NOMO-1 treated with DMSO at 0.1 percent for 48 hours (cell line): ENCODE measurements around the gene ADAMTS9.
"Not testable (repeated sequence)": the region's sequence is repeated elsewhere in the genome, so short reads cannot be mapped to it uniquely, and the experiment has no call there.

Experiments used
- DNase-seq: peaks from one replicate; lab custom pipeline; 2025; ENCODE audit not compliant: unreplicated experiment; lab: John Stamatoyannopoulos, UW

Gene ADAMTS9

DNA sequence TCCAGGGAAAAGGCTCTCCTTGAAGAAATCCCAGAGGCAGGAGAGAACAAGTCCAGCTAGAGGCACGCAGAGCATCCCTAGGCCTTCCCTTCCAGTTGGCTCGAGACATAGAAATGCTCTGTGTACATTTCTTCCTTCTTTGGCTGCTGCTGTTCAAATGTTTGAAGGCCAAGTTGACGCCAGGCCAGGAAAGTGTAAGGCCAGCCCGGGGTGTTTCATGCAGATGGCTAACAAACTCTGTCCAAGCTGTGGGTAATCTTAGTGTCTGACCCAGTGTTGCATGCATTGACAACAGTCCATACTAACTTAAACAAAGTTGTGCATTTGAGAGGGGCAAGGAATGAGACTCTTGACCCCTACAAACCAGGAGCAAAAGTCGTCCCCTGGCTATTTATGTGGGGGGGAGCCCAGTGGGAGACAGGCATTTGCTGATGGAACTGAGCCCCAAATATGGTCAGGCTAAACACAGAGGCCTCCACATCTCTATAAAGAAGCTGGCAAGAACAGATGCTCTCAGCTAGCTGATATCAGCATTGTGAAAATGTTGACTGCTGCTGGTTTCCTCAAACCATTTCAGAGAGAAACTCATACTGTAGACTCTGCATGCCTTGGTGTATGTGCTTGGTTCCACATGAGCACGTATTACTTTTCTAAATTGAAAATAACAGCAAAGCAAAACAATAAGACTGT is 139.5 kb downstream of the ADAMTS9 start:
- DNase-seq = no peak

DNA sequence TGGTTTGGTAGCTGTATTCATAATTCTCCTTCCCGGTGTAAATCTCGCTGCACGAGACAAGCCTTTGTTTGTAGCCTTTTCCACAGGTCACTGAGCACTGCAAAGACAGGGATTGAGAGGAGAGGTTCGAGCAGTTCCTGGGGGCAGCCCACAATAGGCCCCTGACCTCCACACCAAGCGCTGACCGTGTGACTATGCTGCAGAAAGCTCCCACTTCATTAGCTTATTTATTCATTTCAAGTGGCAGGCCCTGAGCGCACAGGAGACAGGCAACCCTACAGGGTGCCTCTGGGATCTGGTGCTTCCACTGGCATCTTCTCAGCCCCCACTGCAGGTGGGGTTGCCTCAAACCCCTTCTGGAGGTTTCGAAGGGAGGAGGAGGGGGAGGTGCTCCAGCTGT is 140.9 kb downstream of the ADAMTS9 start:
- DNase-seq = no peak

- DNase-seq = not testable (repeated sequence)
Measured at GRCh38 chr3:64545239-64545638, 142.6 kb downstream of the ADAMTS9 start.

DNA sequence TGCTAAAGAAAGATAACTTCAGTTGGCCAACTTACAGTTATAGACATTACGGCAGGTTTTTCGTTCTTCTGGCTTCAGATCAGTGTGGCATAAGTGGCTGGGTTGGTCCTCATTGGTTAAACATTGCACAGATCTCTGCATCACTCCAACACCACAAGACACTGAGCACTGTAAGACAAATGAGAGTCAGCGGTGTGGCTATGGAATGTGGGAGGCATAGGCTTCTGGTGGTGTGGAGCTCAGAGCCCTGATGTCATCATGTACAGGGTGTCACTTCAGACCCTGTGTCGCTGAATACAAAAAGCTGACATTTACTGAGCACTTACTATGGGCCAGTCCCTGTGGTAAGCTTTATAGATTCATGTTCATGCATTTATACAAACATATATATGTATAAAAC is 146.0 kb downstream of the ADAMTS9 start:
- no peak for DNase-seq

GRCh38 chr3:64539451-64540196 is 148.2 kb downstream of the ADAMTS9 start:
- DNase-seq = no peak

DNA sequence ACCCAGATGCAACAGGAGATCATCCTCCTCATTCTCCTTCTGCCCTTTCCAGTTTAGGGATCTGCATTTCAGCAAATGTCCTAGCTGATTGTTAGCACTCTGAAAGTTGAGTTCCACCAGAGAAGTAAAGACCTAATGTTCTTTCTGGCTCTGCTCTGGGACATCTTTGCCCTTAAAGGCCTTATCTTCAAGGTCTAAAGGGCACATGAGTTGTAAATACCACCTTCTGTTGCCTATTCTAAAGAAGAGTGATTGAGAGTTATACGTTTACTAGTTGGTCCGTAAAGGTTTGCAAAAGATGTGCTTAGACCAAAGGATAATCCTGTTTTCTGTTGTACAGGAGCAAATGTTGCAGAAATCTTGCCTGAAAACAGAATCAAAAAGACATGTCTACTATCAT is 151.6 kb downstream of the ADAMTS9 start:
- no peak for DNase-seq

GRCh38 chr3:64533617-64534317 is 154.0 kb downstream of the ADAMTS9 start:
- DNase-seq = peak; percentile 77

DNA sequence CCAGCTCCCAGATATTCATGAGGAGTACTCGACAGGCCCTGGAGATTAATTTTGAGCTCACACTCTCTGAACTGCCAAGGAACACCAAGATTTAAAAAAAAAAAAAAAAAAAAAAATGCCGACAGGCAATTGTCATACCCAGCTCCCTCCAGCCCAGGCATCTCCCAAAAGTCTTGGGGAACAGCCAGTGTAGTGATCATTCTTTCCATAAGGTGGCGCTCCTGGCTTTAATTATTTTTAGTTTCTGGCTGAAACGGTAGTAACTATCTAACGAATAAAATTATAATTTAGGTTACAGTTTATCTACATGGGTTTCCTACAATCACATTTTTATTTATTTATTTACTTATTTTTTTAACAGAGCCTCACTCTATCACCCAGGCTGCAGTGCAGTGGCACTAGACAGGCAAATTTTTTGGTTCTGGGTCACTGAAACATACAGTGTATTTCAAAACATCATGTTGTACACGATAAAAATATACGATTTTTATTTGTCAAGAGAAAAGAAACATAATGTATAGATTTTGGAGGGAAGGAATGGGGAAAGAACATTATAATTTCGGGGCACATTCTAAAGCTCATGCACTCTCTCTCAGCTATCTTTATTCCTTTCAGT is 157.3 kb downstream of the ADAMTS9 start:
- DNase-seq = peak; percentile 31

GRCh38 chr3:64523324-64523723 is 164.5 kb downstream of the ADAMTS9 start:
- no peak for DNase-seq

DNA sequence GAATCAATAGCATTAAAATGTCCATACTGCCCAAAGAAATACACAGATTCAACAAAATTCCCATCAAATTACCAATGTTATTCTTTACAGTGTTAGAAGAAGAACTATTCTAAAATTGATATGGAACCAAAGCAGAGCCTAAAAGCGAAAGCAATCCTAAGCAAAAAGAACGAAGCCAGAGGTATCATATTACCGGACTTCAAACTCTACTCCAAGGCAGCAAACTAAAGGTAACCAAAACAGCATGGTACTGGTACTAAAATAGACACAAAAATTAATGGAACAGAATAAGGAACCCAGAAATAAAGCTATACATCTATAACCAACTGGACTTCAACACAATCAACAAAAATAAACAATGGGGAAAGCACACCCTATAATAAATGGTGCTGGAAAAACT is 167.5 kb downstream of the ADAMTS9 start:
- no peak for DNase-seq

DNA sequence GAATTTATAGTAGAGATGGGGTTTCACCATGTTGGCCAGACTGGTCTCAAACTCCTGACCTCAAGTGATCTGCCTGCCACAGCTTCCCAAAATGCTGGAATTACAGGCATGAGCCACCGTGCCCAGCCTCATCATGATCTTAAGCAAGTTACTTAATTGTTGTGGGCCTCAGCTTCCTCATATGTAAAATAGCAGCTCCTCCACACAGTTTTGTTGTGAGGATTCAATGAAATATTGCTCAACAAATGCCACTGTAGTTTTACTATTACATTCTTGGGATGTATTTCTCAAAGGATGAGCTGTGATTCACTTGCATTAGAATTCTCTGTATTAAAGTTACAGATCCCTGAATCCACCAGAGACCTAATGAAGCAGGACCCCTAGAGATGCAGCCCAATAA is 168.8 kb downstream of the ADAMTS9 start:
- DNase-seq = peak; percentile 85

DNA sequence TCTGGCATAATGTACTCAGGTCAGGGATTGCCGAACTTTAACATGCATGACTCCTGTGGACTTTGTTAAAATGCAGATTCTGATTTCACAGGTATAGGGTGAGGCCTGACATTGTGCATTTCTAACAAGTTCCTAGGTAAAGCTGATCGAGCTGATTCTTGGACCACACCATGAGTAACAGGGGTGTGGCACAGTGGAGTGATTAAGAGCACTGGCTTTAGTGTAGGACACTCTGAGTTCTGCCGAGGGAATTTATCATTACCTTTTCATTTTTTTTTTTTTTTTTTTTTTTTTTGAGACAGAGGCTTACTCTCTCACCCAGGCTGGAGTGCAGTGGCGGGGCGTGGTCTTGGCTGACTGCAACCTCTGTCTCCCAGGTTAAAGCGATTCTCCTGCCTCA is 169.3 kb downstream of the ADAMTS9 start:
- DNase-seq = no peak

DNA sequence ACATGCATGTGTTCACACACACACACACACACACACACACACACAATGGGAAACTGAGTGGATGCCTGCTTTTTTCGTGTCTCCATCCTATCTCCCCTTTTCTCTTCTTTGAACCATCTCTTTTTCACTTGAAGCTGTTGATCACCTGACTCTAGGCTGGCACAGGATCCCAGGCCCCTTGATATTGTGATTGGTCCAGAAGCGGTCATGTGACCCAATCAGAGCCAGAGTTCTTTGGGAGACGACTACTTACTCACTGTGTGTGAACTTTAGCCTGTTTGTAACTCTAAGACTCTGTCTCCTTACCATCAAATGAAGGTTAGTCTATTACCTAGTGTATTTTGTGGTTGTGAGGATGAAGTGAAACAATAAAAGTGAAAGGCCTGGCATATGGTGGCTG is 172.9 kb downstream of the ADAMTS9 start:
- no peak for DNase-seq

- DNase-seq = no peak
Measured at GRCh38 chr3:64509206-64509605, 178.6 kb downstream of the ADAMTS9 start.

DNA sequence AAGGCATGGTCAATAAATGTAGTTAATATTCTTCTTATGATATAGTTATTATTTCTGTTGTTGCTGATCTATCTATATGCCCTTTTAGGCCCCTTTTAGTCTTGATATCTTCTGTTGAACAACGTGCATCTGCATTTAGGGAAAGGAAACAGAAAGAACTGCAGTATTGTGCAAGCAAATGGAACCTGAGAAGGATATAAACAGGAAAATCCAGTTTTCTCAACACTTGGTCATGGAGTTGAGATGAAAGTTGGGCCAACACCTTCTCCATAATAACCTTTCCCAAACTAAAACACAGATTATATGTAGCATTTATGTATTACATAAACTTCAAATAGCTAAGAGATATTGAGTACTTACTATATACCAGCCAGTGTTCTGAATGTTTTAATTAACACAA is 179.7 kb downstream of the ADAMTS9 start:
- no peak for DNase-seq

GRCh38 chr3:64506255-64506654 is 181.5 kb downstream of the ADAMTS9 start:
- no peak for DNase-seq

DNA sequence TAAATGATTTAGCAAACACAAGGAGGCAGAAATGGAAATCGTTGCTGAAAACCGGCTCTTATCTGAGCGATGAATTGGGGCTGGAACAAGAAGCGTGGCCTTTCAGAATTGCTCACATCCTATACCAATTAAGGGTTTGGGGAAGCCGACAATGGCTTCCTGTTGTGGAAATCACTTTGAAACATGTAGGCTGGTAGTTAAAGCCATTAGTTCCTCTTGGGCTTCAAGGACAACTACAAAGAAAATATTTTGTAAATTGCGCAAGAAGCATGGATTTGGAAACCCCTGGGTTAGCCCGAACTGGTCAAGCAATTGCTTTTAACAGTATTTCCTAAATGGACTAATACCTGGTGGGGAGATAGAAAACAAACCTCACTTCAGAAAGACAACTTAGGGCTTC is 182.4 kb downstream of the ADAMTS9 start:
- peak; percentile 94 for DNase-seq

- no peak for DNase-seq
Measured at GRCh38 chr3:64502284-64502683, 185.5 kb downstream of the ADAMTS9 start.

GRCh38 chr3:64501298-64501906 is 186.4 kb downstream of the ADAMTS9 start:
- DNase-seq = no peak

GRCh38 chr3:64496786-64497490 is 190.9 kb downstream of the ADAMTS9 start:
- DNase-seq = no peak
